HG03565 (cell line): Measurements from ENCODE around the gene FAM9A.

Experiments
- ATAC-seq: cut with Tn5 transposase; IDR thresholded peaks from one replicate; pipeline ENCODE4 v1.9.1; 2021; ENCODE audit warnings: mild to moderate bottlenecking, moderate library complexity; ENCODE audit not compliant: unreplicated experiment

The FAM9A gene

DNA sequence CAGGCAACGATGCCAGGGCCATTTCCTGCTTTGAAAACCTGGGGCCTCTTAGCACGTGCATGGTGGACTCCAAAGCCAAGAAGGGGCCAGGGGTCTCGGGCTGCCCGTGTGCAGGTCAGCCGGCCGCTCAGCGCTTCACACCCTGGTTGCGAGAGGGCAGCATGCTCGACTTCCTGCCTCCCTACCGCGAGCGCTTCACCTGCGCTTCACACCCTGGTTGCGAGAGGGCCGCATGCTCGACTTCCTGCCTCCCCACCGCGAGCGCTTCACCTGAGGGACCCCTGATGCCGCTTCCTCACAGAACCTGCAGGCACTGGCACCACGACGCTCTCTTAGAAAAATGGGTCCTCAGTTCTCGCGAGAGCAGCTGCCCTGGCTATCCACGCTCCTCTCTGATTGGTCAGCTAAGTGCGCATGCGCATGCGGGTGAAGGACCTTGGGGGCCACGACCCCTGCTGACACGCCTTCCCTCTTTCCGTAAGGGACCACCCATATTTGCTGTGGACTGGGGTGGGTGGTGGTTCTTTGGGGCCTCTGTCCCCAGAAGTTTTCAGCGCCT lies at the start of gene FAM9A:
FAM9A (minus strand) TSS at position 343 of the 559 bp plus-strand sequence. CDS start 1,212 bp downstream, outside the sequence.
- ATAC-seq: no peak

DNA sequence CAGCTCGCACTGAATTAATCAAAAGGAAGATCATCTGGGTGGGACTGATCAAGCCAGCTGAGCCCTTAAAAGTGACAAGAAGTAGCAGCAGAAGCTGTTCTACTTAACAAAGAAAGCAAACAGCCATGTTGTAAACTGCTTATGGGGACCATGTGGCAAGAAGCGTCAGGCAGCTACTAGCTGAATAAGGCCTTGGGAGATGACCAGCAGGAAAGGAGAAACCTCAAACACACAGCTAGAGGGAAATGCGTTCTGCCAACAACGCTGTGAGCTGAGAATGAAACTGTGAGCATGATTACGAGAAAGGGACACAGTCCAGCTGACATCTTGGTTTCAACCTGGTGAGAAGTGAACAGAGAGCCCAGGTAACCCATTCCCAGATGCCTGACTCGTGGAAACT lies 49.3 kb upstream of the FAM9A start:
- ATAC-seq: no peak

DNA sequence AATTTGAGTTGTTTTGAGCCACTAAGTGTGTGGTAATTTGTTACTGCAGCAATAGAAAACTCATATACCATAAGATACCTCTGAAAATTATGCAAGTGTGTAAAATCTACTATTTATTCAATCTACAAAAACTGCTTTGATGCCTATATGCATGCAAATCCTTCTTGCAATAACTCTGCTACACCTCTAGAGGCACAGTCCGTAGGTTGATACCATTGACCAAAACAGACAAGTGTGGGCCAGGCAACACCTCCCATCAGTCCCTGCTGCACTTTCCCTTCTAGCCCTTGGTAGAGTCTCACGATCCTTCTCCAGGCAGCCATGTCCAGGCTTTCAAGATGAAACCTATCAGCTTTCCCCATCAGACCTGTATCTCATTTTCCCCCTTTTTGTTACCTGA lies 48.8 kb upstream of the FAM9A start:
- ATAC-seq: no peak

DNA sequence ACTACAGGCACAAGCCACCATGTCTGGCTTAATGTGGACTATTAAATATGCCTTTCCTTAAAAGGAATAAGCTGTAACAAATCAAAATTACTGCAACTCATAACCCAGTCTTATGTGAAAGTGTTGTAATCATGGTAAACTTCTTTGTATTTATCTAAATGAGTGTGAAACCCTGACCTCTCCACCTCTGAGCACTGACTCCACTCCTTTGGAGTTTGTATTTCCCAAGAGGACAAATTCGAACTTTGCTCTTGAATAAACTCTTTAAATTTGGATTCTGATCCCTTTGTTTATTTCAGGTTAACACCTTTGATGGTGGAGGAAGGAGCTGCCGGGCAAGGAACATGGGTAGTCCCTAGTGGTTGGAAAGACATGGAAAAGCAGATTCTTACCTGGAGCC lies 48.3 kb upstream of the FAM9A start:
- ATAC-seq: no peak

DNA sequence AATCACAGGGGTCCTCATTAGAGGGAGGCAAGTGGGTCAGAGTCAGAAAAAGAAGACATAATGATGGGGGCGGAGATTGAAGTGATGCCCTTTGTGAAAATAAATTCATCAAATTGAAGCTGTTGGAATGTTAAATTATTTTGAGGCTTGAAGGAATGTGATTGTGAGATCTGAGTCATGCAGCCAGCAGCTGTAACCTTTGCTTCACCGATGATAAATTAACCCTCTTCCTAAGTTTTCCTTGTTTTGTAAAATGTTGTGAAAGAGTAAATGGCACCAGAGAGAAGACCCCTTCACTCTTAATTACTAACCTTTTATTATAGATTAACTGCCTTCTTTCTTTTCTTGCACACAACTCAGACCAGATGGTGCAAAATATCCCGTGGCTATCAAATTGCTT lies 47.7 kb upstream of the FAM9A start:
- ATAC-seq: no peak

DNA sequence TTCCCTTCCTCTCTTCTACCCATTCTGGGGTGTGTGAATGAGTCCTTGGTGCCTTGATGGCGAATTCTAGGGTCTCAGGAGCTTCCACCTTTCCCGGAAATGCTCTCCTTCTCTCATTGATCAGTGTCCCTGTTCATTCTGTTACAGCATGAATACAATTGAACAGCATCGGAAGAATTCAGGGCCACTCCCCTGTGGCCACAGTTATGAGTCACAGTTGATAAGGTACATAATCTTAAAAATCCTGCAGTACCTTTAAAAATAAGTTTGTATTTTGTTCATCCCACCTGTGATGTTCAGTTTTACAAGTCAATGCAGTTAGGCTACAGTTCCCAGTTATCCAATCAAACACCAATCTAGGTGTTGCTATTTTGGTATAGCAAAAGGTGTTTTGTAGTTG lies 47.3 kb upstream of the FAM9A start:
- no peak for ATAC-seq

DNA sequence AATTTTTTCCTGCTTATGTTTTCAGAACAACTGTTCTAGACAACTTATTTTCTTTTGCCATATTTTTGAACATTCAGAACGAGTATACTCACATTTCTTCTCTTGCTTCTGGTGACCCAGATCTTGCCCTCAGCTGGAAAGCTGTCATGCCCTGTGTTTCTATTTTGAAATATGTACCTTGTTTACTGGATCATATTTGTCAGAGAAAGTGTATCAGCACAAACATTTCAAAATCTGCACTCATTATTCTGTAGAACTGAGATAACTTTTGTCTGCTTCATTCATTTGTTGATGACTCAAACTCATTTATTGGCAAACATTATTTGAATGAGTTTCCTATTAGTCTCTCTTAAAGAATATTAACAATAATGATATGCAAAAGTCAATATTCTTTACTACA lies 46.2 kb upstream of the FAM9A start:
- no peak for ATAC-seq

DNA sequence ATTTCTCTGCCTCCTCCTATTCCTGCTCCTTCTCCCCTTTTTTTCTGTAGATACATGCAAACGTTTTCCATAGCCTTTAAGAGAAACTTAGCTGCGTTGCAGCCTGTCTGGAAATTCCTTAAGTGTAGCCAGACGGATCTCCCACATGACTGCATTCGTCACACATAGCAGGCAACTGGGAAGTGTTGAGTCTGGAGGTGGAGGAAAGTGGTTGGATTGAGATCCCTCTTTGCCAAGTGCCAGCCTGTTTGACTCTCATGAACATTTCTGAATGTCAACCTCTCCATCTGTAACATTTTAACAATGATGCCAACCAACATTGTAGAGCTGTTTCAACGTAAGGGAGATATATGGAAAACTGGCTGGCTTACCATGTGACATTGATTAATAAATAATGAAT lies 45.1 kb upstream of the FAM9A start:
- ATAC-seq: no peak

DNA sequence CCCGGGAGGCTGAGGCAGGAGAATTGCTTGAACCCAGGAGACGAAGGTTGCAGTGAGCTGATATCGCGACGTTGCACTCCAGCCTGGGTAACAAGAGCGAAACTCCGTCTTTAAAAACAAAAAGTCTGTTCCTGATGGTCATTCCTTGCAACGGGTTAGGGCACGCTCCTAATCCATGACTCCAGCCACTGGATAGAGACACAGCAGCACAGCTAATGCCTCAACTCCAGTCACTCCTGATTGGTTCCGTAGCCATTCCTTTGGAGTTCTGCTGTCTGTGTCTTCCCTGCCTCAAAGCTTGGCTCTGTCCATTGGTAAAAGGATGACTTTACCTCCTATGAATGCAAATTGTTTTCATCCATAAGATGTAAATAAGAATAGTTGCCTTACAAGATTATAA lies 44.3 kb upstream of the FAM9A start:
- no peak for ATAC-seq

DNA sequence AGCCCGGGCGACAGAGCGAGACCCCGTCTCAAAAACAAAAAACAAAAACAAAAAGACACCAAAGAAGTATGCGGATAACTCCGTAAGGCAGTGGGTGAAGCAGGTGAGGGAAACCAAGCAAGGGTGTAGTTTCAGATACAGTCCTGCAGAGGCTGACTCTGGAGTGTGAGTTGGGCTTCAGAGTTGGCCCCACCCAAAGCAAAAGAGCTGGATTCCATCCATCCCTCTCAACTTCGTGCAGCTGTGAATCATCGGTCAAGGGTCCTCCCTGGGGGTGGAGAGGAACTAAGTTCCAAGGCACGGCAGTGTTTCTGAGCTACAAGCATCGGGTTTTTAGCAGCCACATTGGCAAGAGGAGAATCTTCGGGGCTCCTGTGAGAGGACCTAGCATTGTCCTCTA lies 43.9 kb upstream of the FAM9A start:
- no peak for ATAC-seq

DNA sequence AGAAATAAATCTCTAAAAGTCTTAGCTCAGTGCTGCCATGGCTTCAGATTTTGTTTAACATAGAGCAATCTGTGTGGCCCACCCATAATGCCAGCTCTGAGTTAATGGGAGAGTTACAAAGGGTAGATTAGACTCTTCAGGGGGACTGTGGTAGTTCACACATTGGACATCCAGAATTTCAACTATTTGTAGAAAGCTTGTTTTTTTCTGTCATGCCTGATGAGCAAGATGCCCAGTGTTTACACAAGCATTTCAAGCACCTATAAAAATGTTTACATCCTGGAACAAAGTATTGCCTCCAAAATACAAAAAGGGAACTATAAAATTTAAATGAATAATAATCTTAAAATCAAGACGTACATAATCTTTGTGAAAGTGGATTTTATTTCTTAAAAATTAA lies 43.0 kb upstream of the FAM9A start:
- ATAC-seq: no peak

DNA sequence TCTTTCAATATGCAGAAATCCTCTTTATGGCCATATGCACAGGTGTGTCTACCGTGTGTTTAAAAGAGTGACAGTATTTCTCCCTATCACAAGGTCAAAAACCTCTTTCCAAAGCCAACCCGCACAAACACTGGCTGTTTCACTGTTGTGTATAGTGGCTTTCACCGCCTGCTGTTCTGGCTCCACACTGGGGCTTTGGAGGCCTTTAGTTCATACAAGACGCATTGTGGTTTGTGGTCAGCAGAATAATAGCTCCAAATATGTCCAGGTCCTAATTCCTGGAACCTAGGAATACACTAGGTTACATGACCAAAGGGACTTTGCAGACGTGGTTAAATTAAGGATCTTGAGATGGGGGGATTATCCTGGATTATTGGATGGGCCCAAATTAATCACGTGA lies 40.7 kb upstream of the FAM9A start:
- ATAC-seq: no peak

DNA sequence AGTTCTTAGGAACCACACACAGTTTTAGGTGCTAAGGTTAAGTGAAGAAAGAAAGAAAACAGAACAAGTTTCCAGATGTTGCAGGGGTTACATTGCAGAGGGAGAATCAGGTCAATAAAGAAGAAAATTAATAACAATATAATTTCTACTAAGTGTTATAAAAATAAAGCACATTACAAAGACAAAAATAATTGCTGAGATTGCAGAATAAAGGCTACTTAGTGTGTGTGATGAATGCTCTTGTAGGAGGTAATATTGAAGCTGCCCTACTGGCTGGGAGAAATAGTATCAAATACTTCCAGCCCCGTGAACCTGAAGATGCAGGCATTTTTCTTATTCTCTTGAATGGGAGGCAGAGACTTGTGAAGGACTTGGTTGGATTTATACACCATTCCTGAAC lies 33.2 kb upstream of the FAM9A start:
- ATAC-seq: no peak

DNA sequence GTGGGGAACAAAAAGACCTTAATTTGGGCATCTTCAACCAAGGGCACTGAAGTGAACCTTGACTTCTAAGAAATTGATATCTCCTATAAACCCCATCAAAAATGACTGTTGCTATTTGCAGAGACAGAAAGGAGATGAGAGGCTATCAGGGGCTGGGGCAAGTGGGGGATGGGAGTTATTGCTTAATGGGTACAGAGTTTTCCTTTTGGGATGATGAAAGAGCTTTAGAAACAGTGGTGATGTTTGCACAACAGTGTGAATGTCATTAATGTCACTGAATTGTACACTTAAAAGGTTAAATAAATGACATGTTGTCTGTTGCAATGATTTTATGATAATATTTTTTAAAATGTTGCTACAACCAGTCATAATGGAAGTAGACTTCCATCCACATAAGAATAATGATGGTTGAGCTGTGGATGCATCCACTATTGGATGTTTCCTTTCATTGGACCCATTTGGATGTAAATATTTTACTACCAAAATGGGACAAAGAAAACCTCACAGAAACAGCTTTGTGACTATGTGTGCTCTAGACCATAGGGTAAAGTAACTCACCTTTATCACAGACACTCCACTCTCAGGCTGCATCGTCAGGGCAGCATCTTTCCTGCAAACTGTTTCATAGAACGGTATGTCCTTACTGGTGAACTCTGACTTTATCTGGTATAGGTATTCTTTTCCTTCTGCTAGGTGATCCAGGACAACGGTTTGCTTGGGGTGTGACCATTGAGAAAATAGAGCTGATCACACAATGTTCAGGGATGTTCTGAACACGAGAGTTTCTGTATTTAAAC lies 31.6 kb upstream of the FAM9A start:
- no peak for ATAC-seq

DNA sequence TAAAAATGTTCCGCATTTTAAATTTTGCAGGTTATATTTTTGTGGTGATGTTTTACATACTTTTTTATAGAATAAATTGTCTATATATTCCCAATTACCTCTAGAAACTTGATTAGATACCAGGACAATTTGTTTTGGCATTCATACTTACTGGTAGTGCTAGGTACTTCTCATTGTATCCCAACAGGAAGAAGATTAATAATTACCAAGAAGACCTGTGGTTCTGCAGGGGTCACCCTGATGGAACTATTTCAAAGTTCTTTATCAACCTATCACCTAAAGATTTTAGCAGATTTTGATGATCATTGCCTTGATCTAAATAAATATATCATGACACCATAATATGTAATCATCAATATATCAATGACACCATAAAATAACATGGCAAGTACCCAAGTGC lies 22.5 kb upstream of the FAM9A start:
- ATAC-seq: no peak

DNA sequence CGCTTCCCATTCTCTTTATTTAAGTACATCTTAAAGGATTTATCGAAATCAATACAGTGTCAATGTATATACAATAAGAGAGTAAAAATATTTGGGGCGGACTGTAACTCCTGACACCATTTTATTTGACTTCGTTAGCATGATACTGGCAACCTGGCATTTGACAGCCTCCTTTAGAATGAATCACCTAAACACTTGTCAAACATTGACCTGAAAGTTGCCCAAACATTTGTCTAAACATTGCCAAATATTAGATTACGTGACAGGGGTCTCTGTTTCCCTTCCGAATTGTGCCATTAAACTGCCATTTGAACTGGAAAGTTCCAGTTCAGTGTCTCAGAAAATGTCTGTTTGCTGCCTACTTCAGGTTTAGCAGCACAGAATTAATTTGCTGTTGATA lies 20.8 kb upstream of the FAM9A start:
- no peak for ATAC-seq

DNA sequence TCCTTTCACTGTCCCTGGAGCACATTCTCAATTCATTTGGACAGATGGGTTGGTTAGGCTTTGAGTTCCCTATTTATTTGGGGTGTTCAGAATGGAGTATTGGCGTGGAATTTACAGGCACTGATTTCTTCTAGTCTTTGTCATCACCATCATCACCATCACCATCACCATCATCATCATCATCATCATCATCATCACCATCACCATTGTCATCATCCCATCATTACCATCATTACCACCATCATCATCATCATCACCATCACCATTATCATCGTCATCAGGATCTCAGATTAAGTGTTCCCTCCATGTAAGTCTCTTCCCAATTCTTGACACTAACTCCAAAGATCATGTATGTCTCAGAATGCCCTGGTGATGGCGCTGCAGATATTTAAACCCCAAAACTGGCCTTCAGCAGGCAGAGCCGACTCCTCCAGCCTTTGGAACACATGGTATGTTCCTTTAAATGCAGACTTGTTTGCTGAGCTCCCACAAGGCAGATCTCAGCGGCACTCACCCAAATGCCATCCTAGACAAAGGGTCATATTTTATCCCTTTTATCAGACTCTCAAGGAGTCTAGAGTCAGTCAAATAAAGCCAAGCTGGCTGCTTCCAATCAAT lies 19.8 kb upstream of the FAM9A start:
- no peak for ATAC-seq

DNA sequence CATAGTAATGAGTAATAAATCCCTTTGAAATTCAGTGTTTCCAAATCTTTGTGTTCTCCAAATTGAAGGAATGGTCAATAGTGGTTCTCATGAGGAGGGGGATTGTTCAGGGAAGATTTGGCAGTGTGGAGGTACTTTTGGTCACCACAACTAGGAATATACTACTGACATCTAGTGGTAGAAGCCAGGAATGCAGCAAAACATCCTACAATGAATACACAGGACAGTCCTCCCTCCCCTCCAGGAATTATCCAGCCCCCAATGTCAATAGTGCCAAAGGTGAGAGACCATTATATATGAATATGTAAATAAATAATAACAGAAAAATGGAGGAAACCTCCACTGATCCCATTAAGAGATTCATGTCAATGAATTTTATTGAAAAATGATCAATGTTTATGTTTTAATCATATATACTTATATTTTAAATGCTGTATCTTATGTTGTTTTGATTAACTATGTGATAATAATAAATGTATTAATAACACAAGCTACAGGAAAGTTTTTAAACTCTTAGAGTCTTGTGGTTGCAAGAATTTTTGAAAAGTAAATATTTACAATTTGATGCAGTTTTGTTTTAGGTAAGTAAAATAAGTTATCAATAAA lies 14.4 kb upstream of the FAM9A start:
- ATAC-seq: no peak

DNA sequence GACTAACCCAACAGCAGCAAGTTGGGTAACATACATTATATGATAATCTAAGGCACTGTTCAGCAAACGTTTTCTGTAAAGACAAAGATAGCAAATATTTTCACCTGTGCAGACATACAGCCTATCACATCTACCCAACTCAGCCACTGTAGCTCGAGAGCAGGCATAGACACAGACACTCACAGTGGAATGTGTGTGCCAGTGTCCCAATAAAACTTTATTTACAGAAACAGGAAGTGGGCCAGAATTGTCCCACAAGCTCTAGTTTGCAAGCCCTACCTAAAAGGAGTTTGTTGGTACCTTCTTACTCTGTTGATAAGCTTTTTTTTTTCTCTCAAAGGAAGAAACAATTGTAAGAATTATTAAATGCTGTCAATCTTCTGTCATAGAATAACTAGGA lies 11.9 kb upstream of the FAM9A start:
- ATAC-seq: no peak

DNA sequence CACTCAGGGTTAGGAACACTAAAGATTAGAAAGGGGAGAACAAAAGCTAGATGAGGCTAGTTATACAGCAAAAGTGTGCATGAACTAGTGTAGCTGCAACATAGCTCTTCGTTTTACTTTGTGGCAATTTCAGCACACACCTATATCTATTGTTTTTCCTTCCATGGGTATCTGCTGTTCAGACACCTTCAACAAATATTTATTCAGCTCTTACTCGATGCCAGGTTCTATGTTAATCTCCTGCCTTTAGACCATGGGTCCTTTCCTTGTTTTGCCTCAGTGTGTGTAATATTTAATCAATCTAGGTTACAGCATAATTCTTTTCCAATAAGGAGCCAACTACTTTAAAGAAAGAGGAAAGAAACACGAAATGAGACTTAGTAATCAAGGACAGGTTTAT lies 10.4 kb upstream of the FAM9A start:
- ATAC-seq: no peak

DNA sequence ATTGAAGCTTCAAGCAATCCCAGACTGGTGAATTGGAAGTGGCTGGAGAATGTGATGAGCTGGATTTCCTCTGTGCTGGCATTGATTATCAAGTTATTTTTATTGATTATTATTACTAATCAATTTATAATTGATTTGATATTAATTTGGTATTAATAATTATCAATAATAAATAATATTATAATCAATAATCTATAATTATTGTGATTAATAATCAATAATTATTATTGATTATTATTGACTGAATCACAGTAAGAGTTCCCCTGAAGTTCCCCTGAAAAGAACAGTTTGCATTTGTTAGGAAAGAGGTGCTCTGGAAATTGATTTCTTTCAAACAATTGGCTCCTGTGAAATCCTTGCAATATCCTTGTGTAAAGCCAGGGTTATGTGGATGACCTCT lies 7.5 kb upstream of the FAM9A start:
- ATAC-seq: no peak

DNA sequence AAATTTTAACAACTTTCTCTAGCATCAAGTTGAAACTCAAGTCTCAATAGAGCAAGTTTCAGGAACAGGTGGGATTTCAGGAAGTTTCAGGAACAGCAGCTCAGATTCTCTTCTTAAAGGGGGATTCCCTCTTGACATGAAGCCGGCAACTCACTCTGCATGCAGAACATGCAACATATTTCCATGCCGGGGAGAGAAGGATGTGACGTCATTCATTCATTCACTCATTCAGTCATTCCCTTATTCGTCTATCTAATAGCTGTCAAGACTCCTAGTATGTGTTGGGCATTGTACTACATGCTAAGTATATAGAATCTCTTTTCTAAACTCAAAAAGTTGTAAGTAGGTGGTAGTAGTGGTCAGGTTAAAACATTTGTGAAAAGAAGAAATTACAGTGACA lies 4.8 kb upstream of the FAM9A start:
- ATAC-seq: no peak
